Measurements from ENCODE around the gene BFAR.

The BFAR gene, protein sequence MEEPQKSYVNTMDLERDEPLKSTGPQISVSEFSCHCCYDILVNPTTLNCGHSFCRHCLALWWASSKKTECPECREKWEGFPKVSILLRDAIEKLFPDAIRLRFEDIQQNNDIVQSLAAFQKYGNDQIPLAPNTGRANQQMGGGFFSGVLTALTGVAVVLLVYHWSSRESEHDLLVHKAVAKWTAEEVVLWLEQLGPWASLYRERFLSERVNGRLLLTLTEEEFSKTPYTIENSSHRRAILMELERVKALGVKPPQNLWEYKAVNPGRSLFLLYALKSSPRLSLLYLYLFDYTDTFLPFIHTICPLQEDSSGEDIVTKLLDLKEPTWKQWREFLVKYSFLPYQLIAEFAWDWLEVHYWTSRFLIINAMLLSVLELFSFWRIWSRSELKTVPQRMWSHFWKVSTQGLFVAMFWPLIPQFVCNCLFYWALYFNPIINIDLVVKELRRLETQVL

DNA sequence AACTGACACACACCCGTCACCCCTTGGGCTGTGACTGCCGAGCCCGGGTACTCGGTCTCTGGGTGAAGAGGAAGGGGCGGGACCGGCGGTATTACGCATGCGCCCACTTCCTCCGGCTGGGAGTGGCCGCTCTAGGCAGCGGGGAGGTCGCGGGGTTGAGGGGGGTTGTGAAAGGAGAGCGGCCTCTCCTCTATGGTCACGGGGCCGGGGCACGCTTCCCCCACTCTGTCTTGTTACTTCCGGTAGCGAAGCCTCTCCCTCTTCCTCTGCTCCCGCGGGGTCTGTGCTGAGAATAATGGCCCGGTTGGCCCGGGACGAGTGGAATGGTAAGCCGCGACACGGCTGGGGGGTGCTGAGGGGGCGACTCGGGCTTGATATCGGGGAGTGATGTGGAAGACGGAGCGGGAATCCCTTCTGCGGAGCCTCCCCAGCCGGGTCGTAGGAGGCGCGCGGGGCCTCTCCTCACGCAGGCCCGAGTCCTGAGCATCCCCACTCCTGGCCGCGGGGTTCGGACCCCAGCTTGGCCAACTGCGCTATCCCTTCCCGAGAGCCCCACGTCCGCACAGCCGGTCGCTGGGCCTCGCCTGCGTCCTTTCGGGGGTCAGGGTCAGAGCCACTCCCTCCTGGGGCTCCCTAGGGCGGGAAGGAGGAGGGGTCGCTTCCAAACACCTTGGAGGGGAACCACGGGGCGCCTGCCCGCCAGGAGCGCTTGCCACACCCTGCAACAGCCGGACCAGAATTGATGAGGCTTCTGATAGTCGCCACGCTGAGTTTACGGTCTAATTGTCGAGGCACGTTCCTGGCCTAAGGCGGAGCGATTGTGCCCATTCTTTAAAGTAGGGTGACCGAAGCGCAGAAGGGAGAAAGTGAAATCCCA is at the start of gene BFAR:
Gene BFAR, plus strand, starts transcription at position 259 of the 877 bp plus-strand sequence. CDS start 11,396 bp downstream, outside the sequence.
- DNase-seq (ENCODE audit: low read depth) = peak; percentile 81
- H3K4me3 ChIP-seq (ENCODE audit: low read depth, low read length) = peak within 1 kb of the TSS; percentile 91
- TF ChIP-seq, protein P1, sequence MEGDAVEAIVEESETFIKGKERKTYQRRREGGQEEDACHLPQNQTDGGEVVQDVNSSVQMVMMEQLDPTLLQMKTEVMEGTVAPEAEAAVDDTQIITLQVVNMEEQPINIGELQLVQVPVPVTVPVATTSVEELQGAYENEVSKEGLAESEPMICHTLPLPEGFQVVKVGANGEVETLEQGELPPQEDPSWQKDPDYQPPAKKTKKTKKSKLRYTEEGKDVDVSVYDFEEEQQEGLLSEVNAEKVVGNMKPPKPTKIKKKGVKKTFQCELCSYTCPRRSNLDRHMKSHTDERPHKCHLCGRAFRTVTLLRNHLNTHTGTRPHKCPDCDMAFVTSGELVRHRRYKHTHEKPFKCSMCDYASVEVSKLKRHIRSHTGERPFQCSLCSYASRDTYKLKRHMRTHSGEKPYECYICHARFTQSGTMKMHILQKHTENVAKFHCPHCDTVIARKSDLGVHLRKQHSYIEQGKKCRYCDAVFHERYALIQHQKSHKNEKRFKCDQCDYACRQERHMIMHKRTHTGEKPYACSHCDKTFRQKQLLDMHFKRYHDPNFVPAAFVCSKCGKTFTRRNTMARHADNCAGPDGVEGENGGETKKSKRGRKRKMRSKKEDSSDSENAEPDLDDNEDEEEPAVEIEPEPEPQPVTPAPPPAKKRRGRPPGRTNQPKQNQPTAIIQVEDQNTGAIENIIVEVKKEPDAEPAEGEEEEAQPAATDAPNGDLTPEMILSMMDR (IDR thresholded peaks at IDR 0.05; ENCODE audit: control insufficient read depth, extremely low read depth, insufficient read depth) = no peak

DNA sequence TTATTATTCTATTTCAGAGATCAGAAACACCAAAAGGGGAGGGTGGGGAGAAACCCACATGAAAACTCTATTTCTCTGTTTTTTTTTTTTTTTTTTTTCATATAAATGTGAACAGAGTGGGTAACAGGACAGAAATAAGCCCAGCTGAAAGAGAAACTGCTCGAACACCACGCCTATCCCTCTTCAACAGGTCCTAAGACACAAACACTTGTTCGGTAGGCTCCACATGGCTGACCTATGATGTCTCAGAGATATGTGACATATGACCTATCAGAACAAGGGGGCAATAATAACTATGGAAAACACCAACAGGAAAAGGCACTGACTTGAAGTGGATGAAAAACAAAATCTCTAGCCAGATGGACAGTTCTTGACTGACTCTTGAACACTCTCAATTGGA is 47.5 kb upstream of the BFAR start:
- no peak overlapping the region for H3K4me3 ChIP-seq (ENCODE audit: low read depth, low read length)
- TF ChIP-seq, protein P1 (IDR thresholded peaks at IDR 0.05; ENCODE audit: control insufficient read depth, extremely low read depth, insufficient read depth) = no peak
- no peak for DNase-seq (ENCODE audit: low read depth)

DNA sequence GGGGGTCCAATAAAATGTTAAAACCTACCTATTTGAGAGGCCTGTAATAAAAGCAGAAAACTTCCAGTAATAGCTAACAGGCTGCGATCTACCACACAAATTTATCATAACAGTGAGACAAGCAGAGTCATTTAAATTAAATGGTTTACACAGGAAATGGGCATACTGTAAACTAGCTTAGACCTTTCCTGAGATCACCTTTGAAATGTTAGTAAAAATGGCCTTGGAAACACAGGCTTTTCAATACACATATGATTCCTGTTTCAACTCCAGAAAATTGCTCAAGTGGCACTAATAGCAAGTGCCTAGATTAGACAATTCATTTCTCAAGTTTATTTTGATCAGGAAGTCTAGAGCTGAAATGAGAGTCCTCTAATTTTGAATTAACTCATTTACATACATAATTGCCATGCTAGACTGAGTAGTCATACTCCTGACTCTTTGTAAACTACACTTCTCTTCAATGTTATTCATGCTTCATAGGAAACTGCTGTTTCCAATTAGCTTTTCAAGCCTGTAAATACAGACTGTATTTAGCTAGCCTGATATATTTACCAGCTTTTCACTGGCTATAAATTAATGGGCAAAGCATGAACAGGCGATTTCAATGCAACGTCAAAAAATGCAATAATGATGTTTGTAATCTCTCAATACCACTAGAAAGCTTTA is 46.0 kb upstream of the BFAR start:
- no peak overlapping the region for H3K4me3 ChIP-seq (ENCODE audit: low read depth, low read length)
- DNase-seq (ENCODE audit: low read depth) = no peak
- TF ChIP-seq, protein P1 (IDR thresholded peaks at IDR 0.05; ENCODE audit: control insufficient read depth, extremely low read depth, insufficient read depth) = no peak

DNA sequence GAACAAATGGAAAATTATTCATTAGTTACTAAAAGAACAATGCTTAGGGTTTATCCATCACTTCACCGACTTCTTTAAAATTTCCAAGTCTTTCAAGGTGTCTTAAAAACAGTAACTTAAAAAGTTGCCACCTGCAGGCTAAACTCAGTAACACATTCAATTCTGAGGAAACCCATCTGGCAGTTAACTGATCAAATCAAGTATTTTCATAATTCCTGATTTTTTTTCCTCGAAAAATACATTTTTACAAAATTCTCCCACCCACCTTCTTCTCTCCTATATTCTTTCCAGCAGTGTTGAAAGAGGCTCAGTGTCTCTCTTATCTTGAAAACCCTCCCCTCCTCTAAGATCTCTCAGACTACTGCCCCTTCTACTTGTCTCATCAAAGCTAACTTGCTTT is 32.6 kb upstream of the BFAR start:
- DNase-seq (ENCODE audit: low read depth) = no peak
- TF ChIP-seq, protein P1 (IDR thresholded peaks at IDR 0.05; ENCODE audit: control insufficient read depth, extremely low read depth, insufficient read depth) = peak; percentile 42
- no peak overlapping the region for H3K4me3 ChIP-seq (ENCODE audit: low read depth, low read length)

DNA sequence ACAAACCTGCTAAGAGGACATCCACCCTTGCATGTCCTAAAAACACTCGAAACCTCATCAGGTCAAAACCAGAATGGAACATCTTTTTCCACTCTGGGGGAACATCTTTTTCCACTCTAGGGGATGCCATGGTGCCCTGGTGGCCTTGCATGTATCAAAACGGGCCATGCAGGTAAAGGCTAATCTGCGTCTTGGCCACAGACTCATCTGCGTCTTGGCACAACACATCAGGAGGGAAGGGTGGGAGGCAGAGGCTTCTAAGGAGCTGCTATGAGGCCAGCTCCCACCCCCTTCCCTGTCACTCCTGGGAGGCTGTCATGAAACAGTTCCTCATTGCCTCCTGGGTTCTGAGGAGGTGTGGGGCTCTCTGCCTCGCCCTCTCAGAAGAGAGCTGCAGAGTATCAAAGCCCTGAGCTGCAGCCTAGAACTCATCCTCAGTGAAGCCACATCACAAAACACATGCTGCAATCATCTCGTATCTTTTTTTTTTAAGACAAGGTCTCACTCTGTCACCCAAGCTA is 30.2 kb upstream of the BFAR start:
- no peak overlapping the region for H3K4me3 ChIP-seq (ENCODE audit: low read depth, low read length)
- no peak for DNase-seq (ENCODE audit: low read depth)
- TF ChIP-seq, protein P1 (IDR thresholded peaks at IDR 0.05; ENCODE audit: control insufficient read depth, extremely low read depth, insufficient read depth) = no peak

DNA sequence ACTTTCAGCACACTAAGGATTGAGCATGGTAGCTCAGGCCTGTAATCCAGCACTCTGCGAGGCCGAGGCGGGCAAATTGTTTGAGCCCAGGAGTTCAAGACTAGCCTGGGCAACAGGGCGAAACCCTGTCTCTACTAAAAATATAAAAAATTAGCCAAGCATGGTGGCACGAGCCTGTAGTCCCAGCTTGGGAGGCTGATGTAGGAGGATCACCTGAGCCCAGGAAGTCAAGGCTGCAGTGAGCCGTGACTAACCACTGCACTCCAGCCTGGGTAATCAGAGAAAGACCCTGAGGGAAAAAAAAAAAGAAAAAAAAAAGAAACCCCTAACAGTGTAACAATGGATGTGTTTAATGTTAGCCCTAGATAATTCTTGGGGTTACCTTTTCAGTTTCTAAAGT is 26.6 kb upstream of the BFAR start:
- DNase-seq (ENCODE audit: low read depth) = no peak
- no peak overlapping the region for H3K4me3 ChIP-seq (ENCODE audit: low read depth, low read length)
- TF ChIP-seq, protein P1 (IDR thresholded peaks at IDR 0.05; ENCODE audit: control insufficient read depth, extremely low read depth, insufficient read depth) = no peak

Data from LNCaP clone FGC (cell line).